SK-N-SH treated with all-trans-retinoic acid at 6 μM for 48 hours (cell line): Measurements from ENCODE around the gene FYN.

ENCODE experiments used
- ARNTL ChIP-seq: fragments of 450-650 bp; formaldehyde crosslinking; IDR thresholded peaks from 2 replicates; pipeline ENCODE4 v1.5.0; 2020; ENCODE audit warnings: low read depth, mild to moderate bottlenecking, moderate library complexity, borderline replicate concordance
- BACH2 ChIP-seq: fragments of 250-450 bp; sonication (Bioruptor Pico); IDR thresholded peaks from 2 replicates; pipeline ENCODE4 v1.9.0; 2021; ENCODE audit warnings: mild to moderate bottlenecking, borderline replicate concordance
- CSDC2 ChIP-seq: fragments of 250-450 bp; sonication (Bioruptor Pico); IDR thresholded peaks from 2 replicates; pipeline ENCODE4 v1.5.0; 2020; ENCODE audit warnings: mild to moderate bottlenecking, moderate library complexity
- GLIS3 ChIP-seq: fragments of 250-450 bp; sonication (Bioruptor Pico); IDR thresholded peaks from 2 replicates; pipeline ENCODE4 v1.5.0; 2020; ENCODE audit warnings: mild to moderate bottlenecking, moderate library complexity
- ISL1 ChIP-seq: fragments of 250-450 bp; sonication (Bioruptor Pico); IDR thresholded peaks from 2 replicates; pipeline ENCODE4 v2.1.2; 2022; ENCODE audit warnings: mild to moderate bottlenecking, moderate library complexity
- RARB ChIP-seq: fragments of 250-450 bp; sonication (Bioruptor Pico); IDR thresholded peaks from 2 replicates; pipeline ENCODE4 v1.8.0; 2021; ENCODE audit warnings: mild to moderate bottlenecking, moderate library complexity
- ZFP3 ChIP-seq: fragments of 250-450 bp; sonication (Bioruptor Pico); IDR thresholded peaks from 2 replicates; pipeline ENCODE4 v1.5.0; 2020; ENCODE audit warnings: mild to moderate bottlenecking, moderate library complexity
- ZFP30 ChIP-seq: fragments of 450-650 bp; formaldehyde crosslinking; IDR thresholded peaks from 2 replicates; pipeline ENCODE4 v1.5.0; 2022; ENCODE audit warnings: mild to moderate bottlenecking, moderate library complexity
- ZNF70 ChIP-seq: fragments of 450-650 bp; formaldehyde crosslinking; IDR thresholded peaks from 2 replicates; pipeline ENCODE4 v1.5.0; 2020; ENCODE audit warnings: mild to moderate bottlenecking, moderate library complexity
- TF ChIP-seq, protein P1 (sequence below): fragments of 250-450 bp; sonication (Bioruptor Pico); IDR thresholded peaks from 2 replicates; pipeline ENCODE4 v1.8.0; 2020; ENCODE audit warnings: mild to moderate bottlenecking, moderate library complexity, borderline replicate concordance
- TF ChIP-seq, protein P2 (sequence below): fragments of 250-450 bp; sonication (Bioruptor Pico); IDR thresholded peaks from 2 replicates; pipeline ENCODE4 v1.5.1; 2020; ENCODE audit warnings: low read depth, mild to moderate bottlenecking, moderate library complexity
- TF ChIP-seq, protein P3 (sequence below): fragments of 250-450 bp; sonication (Bioruptor Pico); IDR thresholded peaks from 2 replicates; pipeline ENCODE4 v1.5.0; 2020; ENCODE audit warnings: mild to moderate bottlenecking, moderate library complexity

DNA sequence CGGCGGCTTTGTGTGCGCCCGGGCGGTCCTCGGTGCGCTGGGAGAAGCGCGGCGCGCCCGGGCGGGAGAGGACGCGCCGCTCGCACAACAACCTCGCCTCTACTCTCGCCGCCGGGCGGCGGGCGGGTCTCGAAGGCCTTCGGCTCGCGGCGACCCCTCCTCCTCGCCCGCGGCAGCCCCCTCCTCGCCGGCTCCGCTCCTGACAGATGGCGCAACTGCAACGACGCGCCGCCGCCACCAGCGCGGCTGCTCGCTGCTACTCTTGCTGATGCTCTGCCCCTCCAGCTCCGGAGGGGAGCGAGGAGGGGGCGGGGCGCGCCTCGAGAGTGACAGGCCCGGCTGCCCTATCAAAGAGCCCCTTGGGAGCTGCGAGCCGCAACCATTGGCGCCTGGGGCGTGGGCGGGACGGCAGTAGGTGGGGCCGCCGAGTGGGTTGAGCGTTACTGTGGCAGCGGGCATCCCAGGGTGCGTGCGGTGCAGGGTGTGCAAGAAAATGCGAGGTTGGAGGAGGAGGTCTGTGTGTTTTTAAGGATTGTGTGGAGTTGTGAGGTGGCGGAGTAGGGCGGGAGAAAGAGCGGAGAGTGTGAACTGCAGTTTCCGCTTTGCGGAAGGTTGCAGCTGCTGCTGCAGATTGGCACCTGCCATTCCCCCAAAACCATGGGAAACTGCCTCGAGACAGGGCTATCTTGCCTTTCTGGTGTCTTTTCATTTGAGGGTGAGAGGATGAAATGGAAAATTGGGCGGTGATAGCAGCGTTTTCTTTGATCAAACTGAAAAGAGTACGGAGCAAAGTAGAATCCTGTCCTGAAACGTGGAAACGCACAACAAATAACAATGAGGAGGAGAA is at the start of gene FYN:
- TF ChIP-seq, protein P1, sequence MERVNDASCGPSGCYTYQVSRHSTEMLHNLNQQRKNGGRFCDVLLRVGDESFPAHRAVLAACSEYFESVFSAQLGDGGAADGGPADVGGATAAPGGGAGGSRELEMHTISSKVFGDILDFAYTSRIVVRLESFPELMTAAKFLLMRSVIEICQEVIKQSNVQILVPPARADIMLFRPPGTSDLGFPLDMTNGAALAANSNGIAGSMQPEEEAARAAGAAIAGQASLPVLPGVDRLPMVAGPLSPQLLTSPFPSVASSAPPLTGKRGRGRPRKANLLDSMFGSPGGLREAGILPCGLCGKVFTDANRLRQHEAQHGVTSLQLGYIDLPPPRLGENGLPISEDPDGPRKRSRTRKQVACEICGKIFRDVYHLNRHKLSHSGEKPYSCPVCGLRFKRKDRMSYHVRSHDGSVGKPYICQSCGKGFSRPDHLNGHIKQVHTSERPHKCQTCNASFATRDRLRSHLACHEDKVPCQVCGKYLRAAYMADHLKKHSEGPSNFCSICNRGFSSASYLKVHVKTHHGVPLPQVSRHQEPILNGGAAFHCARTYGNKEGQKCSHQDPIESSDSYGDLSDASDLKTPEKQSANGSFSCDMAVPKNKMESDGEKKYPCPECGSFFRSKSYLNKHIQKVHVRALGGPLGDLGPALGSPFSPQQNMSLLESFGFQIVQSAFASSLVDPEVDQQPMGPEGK (CRISPR knock-in tag) = no peak
- no peak for TF ChIP-seq CSDC2 (CRISPR knock-in tag)
- TF ChIP-seq GLIS3 (CRISPR knock-in tag) = no peak
- TF ChIP-seq ARNTL (CRISPR knock-in tag) = no peak
- TF ChIP-seq, protein P2, sequence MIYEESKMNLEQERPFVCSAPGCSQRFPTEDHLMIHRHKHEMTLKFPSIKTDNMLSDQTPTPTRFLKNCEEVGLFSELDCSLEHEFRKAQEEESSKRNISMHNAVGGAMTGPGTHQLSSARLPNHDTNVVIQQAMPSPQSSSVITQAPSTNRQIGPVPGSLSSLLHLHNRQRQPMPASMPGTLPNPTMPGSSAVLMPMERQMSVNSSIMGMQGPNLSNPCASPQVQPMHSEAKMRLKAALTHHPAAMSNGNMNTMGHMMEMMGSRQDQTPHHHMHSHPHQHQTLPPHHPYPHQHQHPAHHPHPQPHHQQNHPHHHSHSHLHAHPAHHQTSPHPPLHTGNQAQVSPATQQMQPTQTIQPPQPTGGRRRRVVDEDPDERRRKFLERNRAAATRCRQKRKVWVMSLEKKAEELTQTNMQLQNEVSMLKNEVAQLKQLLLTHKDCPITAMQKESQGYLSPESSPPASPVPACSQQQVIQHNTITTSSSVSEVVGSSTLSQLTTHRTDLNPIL (CRISPR knock-in tag) = no peak
- no peak for TF ChIP-seq ZFP3 (CRISPR knock-in tag)
- no peak for TF ChIP-seq ZFP30 (CRISPR knock-in tag)
- TF ChIP-seq ZNF70 (CRISPR knock-in tag) = no peak
- TF ChIP-seq ISL1 = no peak
- no peak for TF ChIP-seq BACH2 (CRISPR knock-in tag)
- TF ChIP-seq, protein P3, sequence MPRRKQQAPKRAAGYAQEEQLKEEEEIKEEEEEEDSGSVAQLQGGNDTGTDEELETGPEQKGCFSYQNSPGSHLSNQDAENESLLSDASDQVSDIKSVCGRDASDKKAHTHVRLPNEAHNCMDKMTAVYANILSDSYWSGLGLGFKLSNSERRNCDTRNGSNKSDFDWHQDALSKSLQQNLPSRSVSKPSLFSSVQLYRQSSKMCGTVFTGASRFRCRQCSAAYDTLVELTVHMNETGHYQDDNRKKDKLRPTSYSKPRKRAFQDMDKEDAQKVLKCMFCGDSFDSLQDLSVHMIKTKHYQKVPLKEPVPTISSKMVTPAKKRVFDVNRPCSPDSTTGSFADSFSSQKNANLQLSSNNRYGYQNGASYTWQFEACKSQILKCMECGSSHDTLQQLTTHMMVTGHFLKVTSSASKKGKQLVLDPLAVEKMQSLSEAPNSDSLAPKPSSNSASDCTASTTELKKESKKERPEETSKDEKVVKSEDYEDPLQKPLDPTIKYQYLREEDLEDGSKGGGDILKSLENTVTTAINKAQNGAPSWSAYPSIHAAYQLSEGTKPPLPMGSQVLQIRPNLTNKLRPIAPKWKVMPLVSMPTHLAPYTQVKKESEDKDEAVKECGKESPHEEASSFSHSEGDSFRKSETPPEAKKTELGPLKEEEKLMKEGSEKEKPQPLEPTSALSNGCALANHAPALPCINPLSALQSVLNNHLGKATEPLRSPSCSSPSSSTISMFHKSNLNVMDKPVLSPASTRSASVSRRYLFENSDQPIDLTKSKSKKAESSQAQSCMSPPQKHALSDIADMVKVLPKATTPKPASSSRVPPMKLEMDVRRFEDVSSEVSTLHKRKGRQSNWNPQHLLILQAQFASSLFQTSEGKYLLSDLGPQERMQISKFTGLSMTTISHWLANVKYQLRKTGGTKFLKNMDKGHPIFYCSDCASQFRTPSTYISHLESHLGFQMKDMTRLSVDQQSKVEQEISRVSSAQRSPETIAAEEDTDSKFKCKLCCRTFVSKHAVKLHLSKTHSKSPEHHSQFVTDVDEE (CRISPR knock-in tag) = no peak
- TF ChIP-seq RARB = no peak
